Endodermal cell (in vitro differentiated cells): Measurements from ENCODE around the gene CFAP57. TPM values are rescaled to one million over a fixed set of nuclear protein-coding genes. Genes with fewer than 3 reads are reported as not detected.
"Not testable (repeated sequence)": the region's sequence is repeated elsewhere in the genome, so short reads cannot be mapped to it uniquely, and the experiment has no call there.

ENCODE experiments used
- DNase-seq: peaks from one replicate; pipeline ENCODE4 v3.0.0-alpha.2; 2017
- H3K27ac ChIP-seq: 2 replicates; pipeline ENCODE4 v1.5.1; 2013; ENCODE audit warnings: mild to moderate bottlenecking, low read depth, low read length, moderate library complexity
- H3K27me3 ChIP-seq: 2 replicates; pipeline ENCODE4 v1.6.1; 2013; ENCODE audit warnings: mild to moderate bottlenecking, low read length, moderate library complexity; ENCODE audit not compliant: insufficient read depth, control insufficient read depth, poor library complexity, severe bottlenecking
- H3K36me3 ChIP-seq: 2 replicates; pipeline ENCODE4 v1.7.0; 2013; ENCODE audit warnings: mild to moderate bottlenecking, low read length, moderate library complexity; ENCODE audit not compliant: control insufficient read depth, insufficient read depth
- H3K4me1 ChIP-seq: one replicate; pipeline ENCODE4 v1.7.0; 2013; ENCODE audit warnings: low read length; ENCODE audit not compliant: control insufficient read depth, insufficient read depth
- H3K4me3 ChIP-seq: 2 replicates; pipeline ENCODE4 v1.5.1; 2013; ENCODE audit warnings: mild to moderate bottlenecking, low read length, moderate library complexity
- H3K9ac ChIP-seq: 2 replicates; pipeline ENCODE4 v1.6.1; 2013; ENCODE audit warnings: mild to moderate bottlenecking, low read length, moderate library complexity; ENCODE audit not compliant: poor library complexity, severe bottlenecking; ENCODE audit errors: extremely low read depth
- H3K9me3 ChIP-seq: 2 replicates; pipeline ENCODE4 v1.6.1; 2013; ENCODE audit warnings: mild to moderate bottlenecking, low read length, moderate library complexity; ENCODE audit not compliant: control insufficient read depth
- H3K27ac Mint-ChIP-seq: 2 replicates; pipeline ENCODE4 v1.8.0; 2020; ENCODE audit warnings: mixed read lengths
- H3K27me3 Mint-ChIP-seq: 2 replicates; pipeline ENCODE4 v1.8.0; 2021; ENCODE audit warnings: mild to moderate bottlenecking, mixed read lengths; ENCODE audit not compliant: insufficient read depth
- H3K36me3 Mint-ChIP-seq: 2 replicates; pipeline ENCODE4 v1.8.0; 2020; ENCODE audit warnings: low read depth, mixed read lengths
- H3K4me1 Mint-ChIP-seq: 2 replicates; pipeline ENCODE4 v1.8.0; 2020; ENCODE audit warnings: mixed read lengths
- H3K4me3 Mint-ChIP-seq: 2 replicates; pipeline ENCODE4 v1.8.0; 2020; ENCODE audit warnings: mild to moderate bottlenecking, moderate library complexity, mixed read lengths
- H3K9me3 Mint-ChIP-seq: 2 replicates; pipeline ENCODE4 v1.8.0; 2020; ENCODE audit warnings: mild to moderate bottlenecking, mixed read lengths
- CTCF ChIP-seq: fragments of 200-600 bp; sonication (generic); conservative IDR thresholded peaks from 2 replicates; pipeline ENCODE4 v1.5.0; 2021; ENCODE audit warnings: antibody characterized with exemption, mild to moderate bottlenecking
- WGBS, 2 experiments: methylation state at CpG; one replicate each; pipeline versions ENCODE4 v1.1.5 to v1.1.7; 2013; ENCODE audit warnings: missing lambda C conversion rate in 2 of 2, mixed read lengths in 1 of 2; ENCODE audit not compliant: insufficient coverage in 1 of 2, insufficient read length in 1 of 2; 5-methylcytosine and 5-hydroxymethylcytosine counted together
- total RNA-seq, 2 donors: library from RNA; stranded (reverse); fragmentation: NEBNext Ultra II Directional in 1 of 2; extraction: Animal tissue kit (Norgen Biotek cat#: 25700) in 1 of 2; gene quantifications; 2 replicates in 1 of 2; 3 replicates in 1 of 2; pipeline ENCODE4 v1.2.1, GENCODE V29; 2021

CFAP57 gene
- total RNA-seq, 2 donors from 2014 or later: 0.82 to 0.90 TPM

GRCh38 chr1:43206600-43207228 lies 34.6 kb downstream of the CFAP57 start:
- no peaks in the 10 kb centered on the region for H3K27me3 ChIP-seq
- 45 to 49% methylated on average over 8 to 10 of the region's 10 CpGs for WGBS, 2 experiments
- peak overlapping the region; percentile 95 for H3K27ac Mint-ChIP-seq
- no peaks in the 10 kb centered on the region for H3K36me3 ChIP-seq
- H3K4me1 ChIP-seq: peaks cover 5% of the 10 kb centered on the region
- H3K27me3 Mint-ChIP-seq: no peaks in the 10 kb centered on the region
- peaks cover 10% of the 10 kb centered on the region for H3K4me1 Mint-ChIP-seq
- no peak overlapping the region for H3K4me3 Mint-ChIP-seq
- H3K27ac ChIP-seq: peak overlapping the region; percentile 61
- H3K9ac ChIP-seq: peak overlapping the region; percentile 18
- H3K9me3 Mint-ChIP-seq: peaks cover 9% of the 10 kb centered on the region
- DNase-seq: peak; percentile 95
- TF ChIP-seq CTCF: no peak
- peak overlapping the region; percentile 64 for H3K4me3 ChIP-seq
- H3K36me3 Mint-ChIP-seq: no peaks in the 10 kb centered on the region
- peaks cover 4% of the 10 kb centered on the region for H3K9me3 ChIP-seq

GRCh38 chr1:43207229-43207853 lies 35.2 kb downstream of the CFAP57 start:
- H3K27me3 ChIP-seq: no peaks in the 10 kb centered on the region
- Mint-ChIP-seq H3K27ac (peak overlapping the region; percentile 95), H3K4me3 (no peak overlapping the region), H3K4me1 (peaks cover 10% of the 10 kb centered on the region), H3K27me3 (no peaks in the 10 kb centered on the region), H3K9me3 (peaks cover 9% of the 10 kb centered on the region), H3K36me3 (no peaks in the 10 kb centered on the region)
- peak overlapping the region; percentile 61 for H3K27ac ChIP-seq
- H3K36me3 ChIP-seq: no peaks in the 10 kb centered on the region
- peaks cover 4% of the 10 kb centered on the region for H3K9me3 ChIP-seq
- peak overlapping the region; percentile 8 for H3K4me3 ChIP-seq
- WGBS, 2 experiments: 91 to 94% methylated on average over 10 to 12 of the region's 12 CpGs
- peak overlapping the region; percentile 18 for H3K9ac ChIP-seq
- no peak for DNase-seq
- TF ChIP-seq CTCF: no peak
- H3K4me1 ChIP-seq: peaks cover 5% of the 10 kb centered on the region

GRCh38 chr1:43208277-43208676 lies 36.1 kb downstream of the CFAP57 start:
- not testable (repeated sequence) for H3K36me3 ChIP-seq, H3K9me3 Mint-ChIP-seq, H3K4me3 Mint-ChIP-seq, H3K9me3 ChIP-seq, H3K27me3 Mint-ChIP-seq, H3K27ac Mint-ChIP-seq, H3K4me1 ChIP-seq, DNase-seq, H3K36me3 Mint-ChIP-seq, H3K27ac ChIP-seq, H3K4me3 ChIP-seq, H3K9ac ChIP-seq, H3K27me3 ChIP-seq
- 94 to 100% methylated on average over 2 to 8 of the region's 8 CpGs for WGBS, 2 experiments
- peaks cover 10% of the 10 kb centered on the region for H3K4me1 Mint-ChIP-seq
